Measurements from ENCODE around the gene POU6F2.

- TF ChIP-seq CTCF (IDR thresholded peaks at IDR 0.05; ENCODE audit: low read length) (no peak), EZH2phosphoT487 (IDR thresholded peaks at IDR 0.05; ENCODE audit: low read length) (no peak)
These were observed 490.6 kb downstream of the POU6F2 start for GRCh38 chr7:39468261-39468660.
